Nucleus accumbens (tissue), 56 donors: ENCODE measurements around the gene MTAP.

Experiments
- DNase-seq, 56 donors: peaks; one replicate each; lab custom pipeline; 2025; lab: John Stamatoyannopoulos, UW

MTAP gene

DNA sequence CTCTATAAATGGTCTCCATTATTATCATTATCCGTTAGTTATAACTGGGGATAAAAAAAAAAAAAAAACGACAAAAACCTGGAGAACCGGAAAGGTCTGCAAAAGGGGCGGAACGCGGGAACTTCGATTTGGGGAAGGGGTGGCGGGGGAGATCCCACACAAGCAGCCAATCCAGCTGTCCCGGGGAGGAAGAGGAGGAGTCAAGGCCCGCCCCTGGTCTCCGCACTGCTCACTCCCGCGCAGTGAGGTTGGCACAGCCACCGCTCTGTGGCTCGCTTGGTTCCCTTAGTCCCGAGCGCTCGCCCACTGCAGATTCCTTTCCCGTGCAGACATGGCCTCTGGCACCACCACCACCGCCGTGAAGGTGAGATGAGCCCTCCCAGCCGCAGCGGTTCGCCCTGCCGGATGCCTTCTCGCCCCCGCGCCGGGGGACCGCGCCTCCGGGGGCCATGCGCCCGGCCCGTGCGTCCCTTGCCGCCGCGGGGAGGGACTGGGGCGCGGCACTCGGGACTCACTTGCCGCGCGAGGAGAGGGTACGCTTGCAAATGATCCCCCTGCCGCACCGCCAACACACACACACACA lies at the start of gene MTAP:
MTAP (plus strand) TSS at position 219 of the 583 bp plus-strand sequence; CDS start at position 332, 113 bp downstream.
- DNase-seq: peak in 55 of 56 donors; percentile 42 to 95 (median 86)

DNA sequence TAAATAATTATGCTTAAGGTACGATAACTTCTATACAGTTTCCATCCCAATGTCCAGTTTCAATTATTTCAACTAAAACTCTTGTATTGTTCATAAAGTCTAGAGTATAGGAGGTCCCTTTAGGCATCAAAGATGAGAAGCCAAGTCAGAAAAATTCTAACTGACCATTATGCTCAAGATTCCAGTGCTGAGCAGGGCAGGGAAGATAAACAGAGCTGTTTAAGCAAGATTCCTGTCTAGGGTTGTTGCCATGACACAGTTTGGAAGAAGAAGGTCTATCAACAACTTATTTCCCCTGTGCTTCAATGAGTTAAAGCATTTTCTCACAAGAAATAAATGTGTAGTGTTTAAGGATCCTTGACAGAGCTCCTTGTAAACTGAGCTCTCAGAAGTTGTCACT lies 48.9 kb upstream of the MTAP start:
- no peak for DNase-seq

DNA sequence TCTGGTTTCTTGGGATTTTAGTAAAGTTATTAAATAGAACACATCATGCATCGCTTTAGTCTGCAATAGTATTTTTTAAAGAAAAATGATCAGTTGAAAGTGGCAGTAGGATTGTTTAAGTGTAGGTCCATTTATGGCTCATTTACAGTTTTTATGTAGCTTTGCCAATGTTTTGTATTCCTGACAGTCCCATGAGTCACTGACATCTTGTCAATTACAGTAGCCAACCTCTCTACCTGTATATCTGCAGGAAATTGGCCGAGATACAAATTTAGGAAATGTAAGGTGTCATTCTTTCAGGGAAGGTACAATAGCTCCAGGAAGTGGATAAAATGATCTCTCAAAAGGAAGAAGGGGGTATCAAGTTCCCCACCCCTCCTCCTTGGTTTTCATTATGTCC lies 47.7 kb upstream of the MTAP start:
- DNase-seq: no peak

GRCh38 chr9:21758540-21758939 lies 43.9 kb upstream of the MTAP start:
- DNase-seq: no peak

DNA sequence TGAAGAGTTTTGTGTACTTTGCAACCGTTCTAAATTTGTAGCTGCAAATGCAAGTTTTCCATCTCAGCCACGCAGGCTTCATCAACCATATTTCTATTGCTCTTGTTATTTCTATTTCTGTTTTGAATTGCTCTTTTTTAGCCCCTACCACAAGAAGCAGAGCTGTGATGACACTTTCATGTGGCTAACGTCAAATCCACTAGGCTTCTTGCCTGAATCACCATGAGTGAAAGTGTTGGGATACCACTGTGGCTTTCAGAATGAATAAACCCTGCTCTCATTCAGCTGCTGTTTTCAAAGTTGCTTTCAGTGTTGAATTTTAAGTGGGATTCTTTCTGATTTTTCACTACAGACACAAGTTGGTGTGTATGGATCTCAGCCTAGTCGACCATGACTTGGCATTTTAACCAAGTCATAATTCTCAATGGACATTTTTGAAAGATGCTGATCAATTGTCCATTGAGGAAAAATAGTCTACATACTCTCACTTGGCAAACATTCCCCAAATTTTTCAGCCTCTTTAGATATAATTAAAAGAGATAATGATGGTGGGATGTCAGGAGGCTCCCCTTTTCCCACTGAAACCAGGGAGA lies 41.0 kb upstream of the MTAP start:
- no peak for DNase-seq

DNA sequence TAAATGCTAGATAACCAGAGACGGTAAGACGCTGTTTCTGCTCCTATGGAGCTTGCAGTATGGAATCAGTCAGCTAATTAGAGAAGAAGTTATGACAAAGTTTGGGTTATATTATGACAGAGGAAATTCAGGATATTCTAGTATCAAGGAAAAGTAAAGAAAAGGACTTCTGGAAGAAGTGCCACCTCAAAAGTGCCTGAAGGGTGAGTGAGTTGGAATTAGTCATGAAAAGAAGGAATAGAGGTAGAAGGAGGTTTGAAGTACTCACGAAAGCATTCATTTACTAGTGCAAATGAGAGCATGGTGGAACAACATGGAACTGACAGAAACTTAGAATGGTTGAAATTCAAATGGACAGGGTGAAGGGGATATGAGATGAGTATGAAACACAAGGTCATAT lies 40.4 kb upstream of the MTAP start:
- DNase-seq: no peak

DNA sequence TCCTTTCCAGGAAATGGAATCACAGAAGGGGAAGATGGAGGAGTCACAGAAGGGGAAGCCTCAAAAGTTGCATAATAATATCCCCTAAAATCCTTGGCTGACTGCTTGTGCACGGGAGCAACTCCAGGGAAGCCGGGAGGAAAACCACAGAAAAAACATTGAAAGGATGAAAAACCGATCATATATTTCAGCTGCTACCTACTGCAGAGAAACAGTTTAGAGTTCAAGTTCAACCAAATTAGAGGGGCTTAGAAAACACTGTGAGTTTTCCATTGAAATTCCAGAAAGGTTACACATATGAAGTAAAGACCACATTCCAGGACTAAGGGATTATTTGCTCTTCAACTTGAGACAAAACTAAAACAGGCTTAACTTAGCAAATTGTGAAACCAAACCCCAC lies 37.6 kb upstream of the MTAP start:
- no peak for DNase-seq

DNA sequence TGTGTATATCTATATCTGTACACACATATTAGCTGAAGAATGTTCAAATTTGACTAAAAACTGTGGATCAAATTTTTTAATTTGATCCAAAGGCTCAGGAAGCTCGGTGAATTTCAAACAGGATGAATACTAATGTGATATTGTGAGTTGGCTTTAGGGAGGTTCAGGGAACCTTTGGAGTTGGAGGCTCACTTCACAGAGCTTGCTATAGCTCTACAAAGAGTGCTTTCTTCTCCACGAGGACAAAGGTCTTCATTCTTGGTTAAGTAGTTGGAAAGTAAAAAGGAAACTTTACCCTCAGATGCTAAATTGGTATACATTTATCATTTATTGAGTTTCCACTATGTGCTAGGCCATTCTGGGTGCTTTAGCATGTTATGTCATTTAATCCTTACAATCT lies 36.3 kb upstream of the MTAP start:
- no peak for DNase-seq

DNA sequence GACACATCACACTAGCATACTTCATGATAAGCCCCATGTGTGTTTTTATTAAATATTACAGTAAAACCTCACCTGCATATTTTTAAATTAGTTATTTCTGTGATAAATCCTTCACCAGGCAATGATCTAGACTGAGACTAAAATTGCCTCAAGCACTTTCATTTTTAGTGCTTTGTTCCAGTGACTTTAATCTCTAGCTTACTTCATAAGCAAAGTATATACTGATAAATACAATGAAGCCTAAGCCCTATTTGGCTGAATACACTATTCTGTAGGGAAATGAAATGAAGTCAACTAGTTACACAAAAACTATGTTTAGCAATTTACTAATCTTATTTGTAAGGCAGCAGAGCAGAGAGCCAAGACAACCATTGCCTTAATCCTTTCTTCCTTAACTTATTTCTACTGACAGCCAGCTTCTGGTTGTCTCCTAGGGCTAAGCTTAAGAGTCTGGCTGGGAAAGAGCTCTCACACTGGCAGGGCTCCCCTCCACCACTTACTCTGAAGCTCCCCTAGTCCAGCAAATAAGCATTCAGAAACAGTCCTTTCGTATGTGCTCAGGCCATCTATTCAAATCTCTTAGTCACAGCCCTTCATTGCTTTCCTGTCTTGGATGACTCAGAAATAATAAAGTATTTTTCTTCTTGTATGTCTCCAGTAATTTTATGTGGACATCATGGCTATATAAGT lies 31.4 kb upstream of the MTAP start:
- no peak for DNase-seq

DNA sequence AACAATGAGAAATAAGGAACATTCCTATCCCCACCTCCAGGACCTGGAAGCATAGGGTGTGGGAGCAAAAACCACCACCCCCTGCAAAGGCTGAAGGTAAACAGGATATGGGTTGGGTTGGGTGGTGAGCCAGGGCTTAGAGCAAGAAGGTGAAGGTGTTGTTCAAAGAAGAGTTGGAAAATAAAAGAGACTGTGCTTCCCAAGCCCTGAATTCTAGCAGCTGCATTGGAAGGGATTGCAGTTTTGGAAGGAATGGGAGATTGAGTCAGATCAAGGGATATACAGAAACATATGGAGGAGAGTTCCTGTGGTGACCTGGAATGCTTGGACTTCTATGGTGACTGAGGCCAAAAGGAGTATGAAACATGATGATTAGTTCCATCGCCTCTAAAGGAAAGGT lies 24.7 kb upstream of the MTAP start:
- DNase-seq: no peak

DNA sequence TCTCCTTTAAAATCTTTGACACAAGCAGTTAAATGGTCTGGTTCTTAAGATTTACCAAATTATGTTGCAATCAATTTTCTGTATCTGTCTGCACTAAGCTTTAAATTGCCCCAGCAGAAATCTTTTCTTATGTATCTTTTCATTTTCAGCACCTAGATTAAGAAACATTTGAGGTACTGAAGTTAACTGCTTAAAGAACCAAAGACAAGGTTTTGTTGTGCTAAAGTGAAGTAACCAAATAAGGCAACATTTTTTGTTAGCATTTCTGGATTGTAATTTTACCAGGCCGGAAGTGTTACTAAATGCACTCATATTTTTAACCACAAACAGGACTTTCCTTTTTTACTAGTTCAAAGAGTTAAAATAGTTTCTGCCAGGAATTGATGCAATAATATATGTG lies 24.1 kb upstream of the MTAP start:
- no peak for DNase-seq

- no peak for DNase-seq
These were observed 23.0 kb upstream of the MTAP start for GRCh38 chr9:21779397-21779796.

- no peak for DNase-seq
These were observed 20.8 kb upstream of the MTAP start for GRCh38 chr9:21781656-21782055.

DNA sequence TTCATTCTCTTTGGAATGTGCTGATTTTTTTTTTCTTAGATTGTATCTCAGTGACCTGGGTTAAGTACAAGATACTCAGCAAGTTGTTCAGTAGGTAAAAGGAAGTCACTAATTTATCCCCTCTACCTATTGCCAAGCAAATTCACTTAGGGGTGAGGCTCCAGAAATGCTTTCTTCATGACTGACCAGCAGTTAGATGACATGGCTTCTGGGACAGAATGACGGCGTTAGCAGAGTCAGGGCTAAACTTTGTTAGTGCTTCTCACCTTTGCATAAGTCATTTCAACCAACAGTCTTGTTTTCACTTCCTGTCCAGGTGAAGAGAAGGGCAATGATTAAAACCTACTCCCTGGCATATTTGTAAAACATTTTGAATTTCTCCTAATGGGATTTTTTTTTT lies 20.2 kb upstream of the MTAP start:
- no peak for DNase-seq

- no peak for DNase-seq
These were observed 13.7 kb upstream of the MTAP start for GRCh38 chr9:21788752-21789151.

GRCh38 chr9:21789541-21790037 lies 12.8 kb upstream of the MTAP start:
- DNase-seq: peak in 27 of 56 donors; percentile 2 to 74 (median 26)

- no peak for DNase-seq
These were observed 7.0 kb upstream of the MTAP start for GRCh38 chr9:21795483-21795882.

DNA sequence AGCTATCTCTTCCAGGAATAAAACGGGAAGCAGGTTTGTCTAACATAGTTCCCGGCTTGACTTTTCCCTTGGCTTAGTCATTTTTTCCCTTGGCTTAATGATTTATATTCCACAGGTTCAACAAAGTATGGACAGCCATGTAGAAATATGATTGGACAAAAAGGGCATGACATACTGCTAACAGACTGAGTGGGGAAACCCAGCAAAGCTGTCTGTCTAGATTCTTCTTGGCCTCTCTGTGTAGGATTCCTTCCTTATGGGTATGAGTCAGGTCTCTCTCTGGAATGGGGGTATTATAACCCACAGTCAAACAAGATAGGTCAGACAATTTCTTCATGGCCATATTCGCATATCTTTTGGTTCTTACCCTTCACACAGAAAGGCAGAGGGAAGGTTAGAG lies 5.7 kb upstream of the MTAP start:
- DNase-seq: no peak

GRCh38 chr9:21800931-21801682 lies 1.3 kb upstream of the MTAP start:
- no peak for DNase-seq

DNA sequence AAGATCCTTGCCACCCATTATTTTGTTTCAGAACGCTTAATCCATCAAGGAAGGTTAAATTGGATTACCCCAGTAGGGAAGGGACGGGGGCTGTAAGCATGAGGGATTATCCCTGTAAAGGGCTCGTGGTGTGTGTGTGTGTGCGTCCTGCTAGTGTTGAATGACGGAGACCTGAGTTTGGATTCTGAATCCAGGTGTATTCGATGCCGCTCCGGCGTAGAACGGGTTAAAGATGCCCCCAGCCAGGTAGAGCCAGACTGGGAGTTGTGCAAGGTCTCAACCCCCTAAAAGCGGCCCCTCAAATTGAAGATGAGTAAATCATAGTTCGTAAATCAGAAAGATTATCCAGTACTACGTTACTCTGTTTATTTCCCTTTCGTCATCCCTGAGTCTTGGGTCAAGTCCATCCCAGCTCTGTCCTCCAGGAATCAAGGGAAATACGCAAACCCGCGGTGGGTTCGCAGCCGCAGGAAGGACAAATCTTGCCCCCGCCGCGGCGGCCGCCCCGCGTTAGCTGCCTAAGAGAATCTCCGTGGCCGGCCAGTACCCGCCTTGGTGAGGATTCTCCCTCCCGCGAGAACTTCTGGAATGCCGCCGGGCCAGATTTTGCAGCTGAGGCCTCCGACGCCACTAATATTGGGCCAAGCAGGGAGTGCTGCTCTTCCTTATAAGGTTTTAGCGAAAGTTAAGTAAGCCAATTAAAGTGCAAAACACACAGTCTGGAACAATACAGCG lies 586 bp upstream of the MTAP start:
- peak in 46 of 56 donors; percentile 16 to 75 (median 55) for DNase-seq

DNA sequence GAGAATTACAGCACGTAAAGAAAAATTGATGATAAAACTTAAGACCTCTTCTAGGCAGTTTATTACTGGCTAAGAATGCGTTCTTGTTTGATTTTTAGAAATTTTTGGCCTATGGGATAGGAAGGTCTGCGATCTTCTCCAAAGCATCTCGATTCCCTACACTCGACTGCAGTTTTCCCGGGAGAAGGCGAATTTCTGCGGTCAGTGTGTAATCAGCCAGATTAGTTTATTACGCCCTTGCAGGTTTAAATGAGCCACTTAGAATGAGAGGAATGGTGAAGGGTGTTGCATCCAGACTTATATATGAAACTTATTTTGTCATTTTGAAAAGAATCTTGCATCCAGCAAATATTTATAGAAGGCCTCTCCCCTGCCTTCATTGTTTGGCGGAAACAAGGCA lies 1.2 kb downstream of the MTAP start:
- DNase-seq: no peak
